Measurements from ENCODE around the gene KLF15. TPM values are rescaled to one million over a fixed set of nuclear protein-coding genes. Genes with fewer than 3 reads are reported as not detected.

Gene KLF15
- total and polyA plus RNA-seq, 2 experiments from 2014 or later: 3.5 to 19.8 TPM

- Histone ChIP-seq H3K36me3 (ENCODE audit: insufficient read depth) (no peaks in the 10 kb centered on the region; the same call in 1 of the 2 replicates), H3K9me2 (ENCODE audit: insufficient read depth) (no peaks in the 10 kb centered on the region), H3K27ac (ENCODE audit: low read depth) (no peak overlapping the region), H3K79me2 (replicated peaks; ENCODE audit: insufficient read depth) (no peaks in the 10 kb centered on the region), H4K20me1 (replicated peaks; ENCODE audit: insufficient read depth) (no peaks in the 10 kb centered on the region), H3K4me1 (ENCODE audit: insufficient read depth) (peaks cover 27% of the 10 kb centered on the region), H3K4me3 (peak overlapping the region; percentile 83), H3K4me2 (peak overlapping the region; percentile 96), H3F3A (replicated peaks; ENCODE audit: low read depth) (peaks cover 5% of the 10 kb centered on the region; the same call in 1 of the 2 replicates), H3K27me3 (ENCODE audit: insufficient read depth) (peaks cover 21% of the 10 kb centered on the region), H2AFZ (peak overlapping the region; percentile 89)
- H3K4me3 Mint-ChIP-seq: peak overlapping the region; percentile 82
- H3K4me1 Mint-ChIP-seq: peaks cover 33% of the 10 kb centered on the region
- ATAC-seq: peak; percentile 9
- no peaks in the 10 kb centered on the region for H3K9me3 Mint-ChIP-seq
- peaks cover 3% of the 10 kb centered on the region; the same call in 2 of the 3 replicates for H3K36me3 Mint-ChIP-seq (ENCODE audit: low read depth)
- no peak for TF ChIP-seq REST (IDR thresholded peaks at IDR 0.05; ENCODE audit: unreplicated experiment)
- TF ChIP-seq CTCF (conservative IDR thresholded peaks at IDR 0.05; ENCODE audit: low read depth in 2 of 2): no peak
- TF ChIP-seq ZNF114 (CRISPR knock-in tag; IDR thresholded peaks at IDR 0.05): no peak
- no peak for TF ChIP-seq ZNF331 (CRISPR knock-in tag; IDR thresholded peaks at IDR 0.05; ENCODE audit: low read depth)
- no peak for TF ChIP-seq CREB1 (CRISPR knock-in tag; IDR thresholded peaks at IDR 0.05; ENCODE audit: low read depth)
- TF ChIP-seq POLR2AphosphoS5 (IDR thresholded peaks at IDR 0.05; ENCODE audit: low read depth): no peak
- no peak for TF ChIP-seq EZH2phosphoT487 (IDR thresholded peaks at IDR 0.05; ENCODE audit: unreplicated experiment)
- no peak for TF ChIP-seq ZNF462 (CRISPR knock-in tag; IDR thresholded peaks at IDR 0.05)
- TF ChIP-seq JUNB (IDR thresholded peaks at IDR 0.05; ENCODE audit: unreplicated experiment): no peak
- TF ChIP-seq ETS1 (IDR thresholded peaks at IDR 0.05): no peak
- TF ChIP-seq NANOG (IDR thresholded peaks at IDR 0.05; ENCODE audit: borderline replicate concordance): no peak
- TF ChIP-seq EZH2 (IDR thresholded peaks at IDR 0.05; ENCODE audit: low read depth, unreplicated experiment): no peak
- TF ChIP-seq STAT1 (IDR thresholded peaks at IDR 0.05; ENCODE audit: unreplicated experiment): no peak
- peak; percentile 78 for DNase-seq (ENCODE audit: low spot score)
- H3K27ac Mint-ChIP-seq: no peak overlapping the region; the same call in 1 of the 2 replicates
- peaks cover 25% of the 10 kb centered on the region for H3K27me3 Mint-ChIP-seq (ENCODE audit: insufficient read depth, low read depth, poor library complexity)
Observed at GRCh38 chr3:126358038-126358815, 1.0 kb upstream of the KLF15 start.
